Cardiac septum (tissue), 1 donor: ENCODE results near the gene PRKCA. TPM values are rescaled to one million over a fixed set of nuclear protein-coding genes. Genes with fewer than 3 reads are reported as not detected.

Experiments
- DNase-seq: peaks from one replicate; pipeline ENCODE4 v3.0.0-alpha.2; 2020; ENCODE audit warnings: low spot score
- intact Hi-C: fragments of 100-400 bp; cut with DNase I; formaldehyde crosslinking; loops from one replicate; pipeline ENCODE4 v1.14.0; 2022
- total RNA-seq: library from RNA; stranded (reverse); fragmentation: NEBNext Ultra II Directional; extraction: Animal tissue kit (Norgen Biotek cat#: 25700); gene quantifications from one replicate; pipeline ENCODE4 v1.2.1, GENCODE V29; 2021
- donor health status: DM: no; HTN: no; CAD: no.

Gene PRKCA
- total RNA-seq, 1 donor from 2014 or later = 15.0 TPM

GRCh38 chr17:66426397-66427033, 124.1 kb downstream of the PRKCA start:
- no peak for DNase-seq
- intact Hi-C loops = no loop called here

GRCh38 chr17:66427134-66427533, 124.7 kb downstream of the PRKCA start:
- DNase-seq = no peak
- intact Hi-C loops = no loop called here

GRCh38 chr17:66429680-66430079, 127.3 kb downstream of the PRKCA start:
- intact Hi-C loops = no loop called here
- DNase-seq = no peak

GRCh38 chr17:66430846-66431795, 128.7 kb downstream of the PRKCA start:
- intact Hi-C loops = no loop called here
- DNase-seq = no peak

GRCh38 chr17:66431910-66432309, 129.5 kb downstream of the PRKCA start:
- intact Hi-C loops = no loop called here
- no peak for DNase-seq

GRCh38 chr17:66432411-66432957, 130.1 kb downstream of the PRKCA start:
- DNase-seq = no peak
- intact Hi-C loops = no loop called here

- intact Hi-C loops = no loop called here
- no peak for DNase-seq
Measured at GRCh38 chr17:66432996-66433551, 130.7 kb downstream of the PRKCA start.

- intact Hi-C loops = no loop called here
Measured at GRCh38 chr17:66435182-66435581, 132.8 kb downstream of the PRKCA start.

GRCh38 chr17:66436631-66437030, 134.2 kb downstream of the PRKCA start:
- intact Hi-C loops = no loop called here
- no peak for DNase-seq

More at GRCh38 chr17:66435182-66435581, 132.8 kb downstream of the PRKCA start:
- DNase-seq = no peak

GRCh38 chr17:66437476-66438026, 135.1 kb downstream of the PRKCA start:
- intact Hi-C loops = no loop called here
- no peak for DNase-seq

GRCh38 chr17:66438101-66438500, 135.7 kb downstream of the PRKCA start:
- intact Hi-C loops = no loop called here
- DNase-seq = peak; percentile 66

GRCh38 chr17:66441101-66441661, 138.8 kb downstream of the PRKCA start:
- intact Hi-C loops = no loop called here
- no peak for DNase-seq

GRCh38 chr17:66443166-66443565, 140.8 kb downstream of the PRKCA start:
- intact Hi-C loops = no loop called here
- DNase-seq = no peak

GRCh38 chr17:66443606-66444005, 141.2 kb downstream of the PRKCA start:
- intact Hi-C loops = no loop called here
- no peak for DNase-seq

GRCh38 chr17:66444031-66444430, 141.6 kb downstream of the PRKCA start:
- intact Hi-C loops = no loop called here
- no peak for DNase-seq

GRCh38 chr17:66445229-66445628, 142.8 kb downstream of the PRKCA start:
- intact Hi-C loops = no loop called here
- no peak for DNase-seq

- intact Hi-C loops = no loop called here
- peak; percentile 22 for DNase-seq
Measured at GRCh38 chr17:66446419-66446818, 144.0 kb downstream of the PRKCA start.

GRCh38 chr17:66447159-66447558, 144.7 kb downstream of the PRKCA start:
- intact Hi-C loops = no loop called here
- DNase-seq = peak; percentile 53

GRCh38 chr17:66448026-66448639, 145.7 kb downstream of the PRKCA start:
- intact Hi-C loops = no loop called here
- no peak for DNase-seq
